HG03558 (cell line): Measurements from ENCODE around the gene EXOC1L.

ENCODE experiments used
- ATAC-seq: cut with Tn5 transposase; IDR thresholded peaks from one replicate; pipeline ENCODE4 v1.9.1; 2021; ENCODE audit warnings: moderate number of reproducible peaks; ENCODE audit not compliant: unreplicated experiment; ENCODE audit errors: extremely low read depth

Gene EXOC1L, protein sequence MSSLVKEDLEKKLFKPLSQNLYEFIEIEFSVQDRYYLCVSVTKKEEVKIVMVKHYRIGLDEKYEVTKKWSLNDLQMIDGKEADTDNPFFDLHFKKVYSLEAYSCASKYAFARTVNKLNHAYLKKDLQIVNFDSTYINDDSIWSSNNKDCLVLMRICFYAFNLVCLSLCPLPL

DNA sequence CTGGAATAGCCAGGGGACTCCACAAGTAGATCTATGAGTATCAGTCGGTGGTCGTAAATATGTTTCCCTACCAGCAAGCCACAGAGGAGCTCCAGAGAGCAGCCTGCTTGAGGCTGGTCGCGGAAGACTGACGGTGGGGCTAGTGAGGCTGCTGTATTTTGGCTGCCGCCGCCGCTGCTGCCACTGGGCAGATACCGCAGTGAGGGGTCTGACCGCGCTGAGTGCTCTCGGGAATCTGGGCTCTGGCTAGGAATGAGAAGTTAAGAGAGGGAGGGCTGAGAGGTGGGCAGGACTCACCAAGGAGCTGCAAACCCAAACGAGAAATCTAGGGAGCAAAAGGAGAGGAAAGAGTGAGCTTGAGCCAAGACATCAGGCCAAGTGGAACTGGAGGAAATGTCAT is at the start of gene EXOC1L:
Gene EXOC1L, plus strand, starts transcription at position 157 of the 400 bp plus-strand sequence. Its CDS starts 237 bp downstream, at position 394.
- ATAC-seq, result no peak

DNA sequence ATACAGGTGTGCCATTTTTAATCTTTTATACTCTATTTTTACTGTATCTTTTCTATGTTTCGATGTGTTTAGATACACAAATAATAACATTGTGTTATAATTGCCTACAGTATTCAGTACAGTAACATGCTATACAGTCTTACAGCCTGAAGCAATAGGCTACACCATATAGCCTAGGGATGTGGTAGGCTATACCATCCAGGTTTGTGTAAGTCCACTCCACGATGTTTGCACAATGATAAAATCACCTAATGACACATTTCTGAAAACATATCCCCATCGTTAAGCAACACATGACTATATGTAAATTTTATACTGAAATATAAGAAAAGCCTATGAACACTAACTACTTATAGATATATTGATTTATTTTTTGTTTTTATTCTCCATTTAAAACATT is 48.9 kb upstream of the EXOC1L start:
- no peak for ATAC-seq

DNA sequence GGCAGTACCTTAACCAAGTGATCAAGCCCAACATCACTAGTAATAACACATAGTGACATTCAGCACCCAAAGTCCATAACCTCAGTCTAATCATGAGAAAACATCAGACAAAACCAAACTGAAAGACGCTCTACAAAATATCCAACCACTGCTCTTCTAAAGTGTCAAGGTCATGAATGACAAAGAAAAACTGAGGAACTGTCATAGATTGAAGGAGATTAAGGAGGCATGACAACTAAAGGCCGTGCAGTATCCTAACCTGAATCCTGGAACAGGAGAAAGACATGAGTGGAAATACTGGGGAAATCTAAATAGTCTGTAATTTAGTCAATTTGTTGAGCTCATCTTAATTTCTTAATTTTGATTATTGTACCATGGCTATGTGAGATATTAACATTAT is 38.2 kb upstream of the EXOC1L start:
- ATAC-seq, result no peak

DNA sequence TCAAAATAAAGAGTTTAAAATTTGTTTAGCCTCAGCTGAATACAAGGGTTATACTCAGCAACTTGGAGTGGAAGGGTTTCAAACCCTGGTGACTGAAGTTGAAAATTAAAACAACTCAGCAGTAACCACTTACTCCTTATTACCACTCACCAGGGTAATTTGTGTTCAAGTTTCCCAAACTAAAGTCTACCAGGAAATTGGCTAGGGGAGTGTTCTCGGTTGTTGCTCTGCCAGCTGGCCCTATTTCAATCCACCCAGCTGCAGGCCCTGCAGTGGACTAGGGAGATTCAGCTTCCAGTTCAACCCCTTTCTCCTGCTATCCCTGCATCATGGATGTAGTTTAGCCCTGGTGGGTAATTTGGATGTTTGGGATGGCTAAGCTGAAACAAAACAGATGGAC is 37.8 kb upstream of the EXOC1L start:
- no peak for ATAC-seq

DNA sequence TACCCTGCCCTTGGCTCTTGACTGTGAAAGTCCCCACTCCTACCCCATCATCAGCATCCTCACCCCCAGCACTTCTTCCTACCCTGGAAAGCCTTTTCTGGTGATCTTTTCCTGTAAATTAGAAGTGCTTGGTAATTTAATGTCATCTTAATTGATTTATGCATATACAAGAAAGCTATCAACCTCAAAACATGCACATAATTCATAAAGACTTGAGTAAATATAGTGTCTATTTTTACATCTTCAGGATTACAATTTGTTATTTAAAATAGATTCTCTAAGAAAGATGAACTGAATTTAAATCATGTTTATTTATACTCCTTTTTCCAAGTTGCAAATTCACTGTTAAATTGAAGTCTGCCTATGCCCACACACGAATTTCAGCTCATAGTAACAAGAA is 36.0 kb upstream of the EXOC1L start:
- ATAC-seq, result no peak

DNA sequence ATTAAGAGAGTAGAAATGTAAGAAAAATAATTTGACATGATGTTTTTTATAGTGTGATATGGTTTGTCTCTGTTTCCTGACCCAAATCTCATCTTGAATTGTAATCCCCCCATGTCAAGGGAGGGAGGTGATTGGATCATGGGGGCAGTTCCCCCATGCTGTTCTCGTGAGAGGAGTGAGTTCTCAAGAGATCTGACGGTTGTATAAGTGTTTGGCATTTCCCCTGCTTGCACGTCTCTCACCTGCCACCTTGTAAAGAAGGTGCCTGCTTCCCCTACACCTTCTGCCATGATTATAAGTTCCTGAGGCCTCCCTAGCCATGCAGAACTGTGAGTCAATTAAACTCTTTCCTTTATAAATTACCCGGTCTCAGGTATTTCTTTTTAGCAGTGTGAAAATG is 34.8 kb upstream of the EXOC1L start:
- ATAC-seq, result no peak

DNA sequence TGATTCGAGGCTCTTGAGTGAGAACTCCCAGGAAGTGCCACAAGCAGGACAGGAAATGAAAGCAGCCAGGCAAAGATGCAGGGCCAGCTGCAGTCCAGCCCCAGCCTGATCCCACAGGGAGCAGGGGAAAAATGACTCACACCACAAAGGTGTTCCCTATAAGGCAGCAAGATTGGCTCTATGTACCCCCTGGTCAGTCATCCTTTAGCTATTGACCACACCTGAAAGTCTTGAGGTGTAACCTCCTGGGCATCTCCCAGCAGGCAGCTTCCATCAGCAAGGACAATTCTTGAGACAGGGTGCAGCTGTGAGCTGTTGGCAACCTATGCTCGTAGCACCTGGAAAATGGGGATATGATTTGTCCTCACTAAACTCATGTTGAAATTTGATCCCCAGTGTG is 27.9 kb upstream of the EXOC1L start:
- ATAC-seq, result no peak

DNA sequence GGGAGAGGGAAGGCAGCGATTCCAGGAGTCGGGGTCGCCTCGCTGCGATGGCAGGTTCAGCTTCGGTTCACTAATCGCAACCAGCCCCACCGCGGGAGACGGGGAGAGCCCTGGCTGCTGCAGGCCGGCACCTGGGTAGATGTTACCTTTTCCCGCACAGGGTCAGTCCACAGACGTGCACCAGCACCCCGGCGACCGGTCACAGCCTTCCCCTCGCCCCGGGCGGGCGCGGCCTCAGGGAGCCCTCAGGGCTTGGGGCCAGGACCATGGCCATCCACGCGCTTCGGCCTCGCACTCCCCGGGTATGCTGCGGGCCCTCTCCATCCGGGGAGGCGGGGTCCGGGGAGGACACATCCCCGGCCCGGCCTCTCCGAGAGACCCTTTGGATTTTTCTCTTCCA is 26.1 kb upstream of the EXOC1L start:
- no peak for ATAC-seq

DNA sequence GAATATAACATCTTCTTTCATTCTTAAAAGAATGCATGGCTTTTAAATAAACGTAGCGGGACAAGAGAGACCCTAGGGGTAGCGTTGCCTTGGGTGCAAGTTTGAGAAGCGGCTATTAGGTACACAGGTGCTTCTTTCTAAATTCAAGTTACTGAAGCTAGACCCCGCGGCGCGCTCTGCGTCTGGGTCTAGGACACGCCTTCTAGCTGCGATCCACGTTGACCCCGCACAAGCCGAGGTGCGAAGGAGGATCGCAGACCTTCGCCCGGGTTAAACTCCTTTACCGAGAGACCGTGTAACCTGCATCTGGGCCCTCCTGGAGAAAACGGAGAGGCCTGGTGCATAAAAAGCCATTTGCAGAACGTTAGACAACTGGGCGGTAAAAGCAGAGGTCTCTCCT is 25.5 kb upstream of the EXOC1L start:
- no peak for ATAC-seq

DNA sequence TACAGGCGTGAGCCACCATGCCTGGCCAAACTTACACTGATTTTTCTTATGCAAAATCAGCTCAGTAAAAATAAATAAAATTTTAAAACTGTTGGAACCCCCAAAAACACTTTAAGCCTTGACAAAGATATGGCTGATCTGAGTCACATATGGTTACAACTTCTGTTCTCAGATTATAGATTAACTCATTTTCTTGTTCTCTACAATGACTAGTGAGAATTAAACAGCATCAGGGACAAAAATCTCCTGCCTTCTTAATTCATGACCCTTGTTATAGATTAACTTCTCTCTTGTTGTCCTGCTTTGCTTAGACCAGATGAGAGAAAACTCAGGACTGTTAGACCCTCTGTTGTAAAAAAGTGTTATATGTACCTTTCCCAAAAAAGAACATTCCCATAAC is 24.2 kb upstream of the EXOC1L start:
- ATAC-seq, result no peak

DNA sequence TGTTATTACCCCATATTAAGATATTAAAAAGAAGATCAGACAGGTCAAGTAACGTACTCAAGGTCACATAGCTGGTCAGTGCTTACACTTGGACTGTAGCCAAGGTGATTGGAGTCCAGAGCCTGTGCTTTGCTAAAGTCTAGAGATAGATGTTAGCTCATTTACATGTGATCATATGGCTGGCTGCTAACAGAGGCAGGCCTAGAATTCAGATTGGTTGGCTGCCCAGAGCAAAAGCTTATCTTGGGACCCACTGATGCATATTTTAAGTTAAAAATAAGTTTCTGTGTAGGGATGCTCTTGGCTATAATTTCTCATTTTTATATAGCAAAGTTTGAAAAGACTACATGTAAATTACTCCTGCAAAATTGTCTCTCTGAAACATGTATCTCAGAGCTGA is 18.1 kb upstream of the EXOC1L start:
- no peak for ATAC-seq

DNA sequence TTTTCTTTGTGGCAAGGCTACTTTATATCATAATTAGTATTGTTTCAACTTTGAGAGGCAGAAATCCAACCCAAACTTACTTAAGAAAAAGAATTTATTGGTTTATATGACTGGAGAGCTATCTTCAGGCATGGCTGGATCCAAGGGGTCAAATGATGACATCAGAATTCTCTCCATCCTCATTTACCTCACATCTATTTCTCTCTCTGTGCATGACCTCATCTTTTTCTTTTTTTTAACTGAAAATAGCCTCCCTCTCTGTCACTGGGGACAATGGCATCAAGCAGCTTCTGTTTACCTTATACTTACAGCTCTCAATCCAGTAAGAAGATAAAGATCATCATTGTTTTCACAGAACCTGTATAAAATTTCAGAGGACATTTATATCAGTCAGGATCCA is 12.0 kb upstream of the EXOC1L start:
- ATAC-seq, result no peak

DNA sequence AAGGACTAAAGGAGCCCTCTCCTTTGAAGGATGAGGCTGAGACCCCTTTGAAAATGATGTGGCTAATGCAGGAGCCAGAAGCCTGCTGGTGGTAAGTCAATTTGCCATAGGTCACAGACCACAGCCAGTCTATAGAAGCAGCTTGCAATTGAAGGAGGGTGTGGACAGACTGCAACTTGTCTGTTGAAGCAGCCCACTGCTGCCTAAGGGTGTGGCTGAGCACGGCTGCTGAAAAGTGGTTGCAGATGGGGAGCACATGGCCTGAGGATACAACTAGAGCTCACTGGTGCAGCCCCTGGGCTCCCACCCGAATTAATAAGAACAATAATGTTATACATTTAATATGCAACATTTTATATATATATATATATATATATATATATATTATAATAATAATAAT is 11.4 kb upstream of the EXOC1L start:
- ATAC-seq, result no peak

DNA sequence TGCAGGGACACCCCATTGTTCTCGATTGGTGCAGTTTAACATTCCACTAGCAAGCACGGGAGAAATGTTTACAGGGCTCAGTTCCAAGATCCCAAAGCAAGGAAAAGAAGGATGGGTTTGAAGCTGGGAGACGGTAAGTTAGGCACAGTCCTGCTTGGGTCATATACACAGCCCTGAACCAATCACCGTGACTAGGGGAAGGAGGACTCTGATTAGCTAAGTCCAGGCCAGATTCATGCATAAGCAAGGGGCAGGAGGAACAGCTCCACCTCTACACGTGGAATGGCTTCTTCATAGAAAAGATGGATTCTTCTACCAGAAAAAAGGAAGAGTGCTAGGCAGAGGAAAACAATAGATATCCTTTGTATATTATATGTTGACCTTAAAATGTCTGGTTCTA is 11.0 kb upstream of the EXOC1L start:
- no peak for ATAC-seq

DNA sequence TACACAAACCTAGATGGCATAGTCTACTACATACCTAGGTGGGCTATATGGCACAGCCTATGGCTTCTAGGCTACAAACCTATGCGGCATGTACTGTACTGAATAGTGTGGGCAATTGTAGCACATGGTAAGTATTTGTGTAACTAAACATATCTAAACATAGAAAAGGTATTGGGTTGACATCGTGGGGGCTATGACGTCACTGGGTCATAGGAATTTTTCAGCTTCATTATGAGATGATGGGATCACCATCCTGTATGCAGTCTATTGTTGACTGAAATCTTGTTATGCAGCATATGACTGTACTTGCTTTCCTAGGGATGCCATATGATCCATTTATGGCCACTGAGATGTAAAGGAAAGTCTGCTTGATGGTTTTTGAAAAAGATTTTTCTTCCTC is 1.9 kb upstream of the EXOC1L start:
- ATAC-seq, result no peak

DNA sequence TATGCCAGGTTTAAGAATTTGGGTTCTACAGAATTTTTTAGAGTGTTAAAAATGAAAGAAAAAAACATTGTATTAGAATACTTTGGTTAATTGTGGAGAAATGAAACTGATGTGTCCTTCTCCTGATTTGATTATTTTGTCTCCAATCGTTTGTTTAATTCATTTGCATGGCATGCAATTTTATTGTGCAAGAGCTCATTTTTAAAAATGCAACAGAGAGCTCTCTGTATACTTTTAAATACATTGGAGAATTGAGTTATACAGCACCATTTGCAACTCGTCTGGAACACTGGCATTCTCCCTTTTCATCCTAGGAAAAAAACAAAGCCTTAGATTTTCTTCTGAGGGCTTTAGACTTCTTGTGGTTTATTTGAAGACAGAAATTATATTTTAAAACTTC is 689 bp downstream of the EXOC1L start:
- ATAC-seq, result no peak

DNA sequence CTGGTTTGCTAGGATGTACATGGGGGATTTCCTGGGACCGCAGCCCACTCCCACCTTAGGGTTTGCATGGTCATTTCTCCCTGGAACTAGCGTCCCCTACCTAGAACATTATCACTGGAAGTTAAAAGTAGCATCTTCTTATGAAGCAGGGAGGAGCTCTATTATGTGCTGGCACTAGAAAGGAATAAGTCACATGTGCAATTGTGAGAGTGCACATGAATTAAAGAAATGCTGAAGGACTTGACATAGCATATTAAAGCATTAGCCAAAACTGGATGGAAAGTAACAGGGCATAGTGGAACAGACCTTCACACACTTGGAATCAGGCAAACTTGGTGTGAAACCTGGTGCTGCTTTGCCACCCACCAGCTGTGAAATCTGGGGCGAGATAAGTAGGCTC is 2.7 kb downstream of the EXOC1L start:
- no peak for ATAC-seq

DNA sequence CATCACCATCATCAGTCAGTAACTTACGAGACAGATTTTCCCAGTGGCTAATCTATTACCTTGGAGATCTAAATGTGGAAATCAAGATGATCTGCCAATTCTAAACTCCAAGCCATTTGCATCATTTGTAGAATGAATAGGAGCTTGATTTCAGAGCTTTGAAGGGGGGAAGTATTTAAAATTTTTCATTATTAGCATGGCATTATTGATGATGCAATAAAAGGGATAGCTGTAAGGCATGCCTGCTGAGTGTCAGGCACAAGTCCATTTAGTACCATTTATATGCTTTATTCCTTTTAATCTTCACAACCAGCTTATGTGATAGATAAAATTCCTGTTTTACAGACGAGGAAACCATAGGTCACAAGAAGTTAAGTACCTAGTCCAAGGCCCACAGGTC is 5.3 kb downstream of the EXOC1L start:
- ATAC-seq, result no peak

DNA sequence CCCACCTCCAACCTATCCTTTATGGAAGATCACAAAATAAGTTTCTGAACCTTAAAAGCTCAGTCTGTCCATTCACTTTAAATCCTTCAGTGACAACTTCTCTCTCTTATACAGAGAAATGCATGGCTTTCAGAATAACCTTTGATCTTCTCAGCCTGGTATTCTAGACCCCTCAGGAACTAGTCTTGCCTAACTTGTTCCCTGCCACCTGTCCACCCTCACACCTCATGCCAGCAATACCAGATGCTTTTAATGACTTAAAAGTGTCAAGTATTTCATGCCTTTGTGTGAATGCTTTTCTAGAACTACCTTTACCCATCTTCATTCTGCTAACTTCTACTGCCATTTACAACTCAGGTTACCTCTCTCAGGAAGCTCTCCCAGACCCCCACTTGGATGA is 7.4 kb downstream of the EXOC1L start:
- ATAC-seq, result no peak

DNA sequence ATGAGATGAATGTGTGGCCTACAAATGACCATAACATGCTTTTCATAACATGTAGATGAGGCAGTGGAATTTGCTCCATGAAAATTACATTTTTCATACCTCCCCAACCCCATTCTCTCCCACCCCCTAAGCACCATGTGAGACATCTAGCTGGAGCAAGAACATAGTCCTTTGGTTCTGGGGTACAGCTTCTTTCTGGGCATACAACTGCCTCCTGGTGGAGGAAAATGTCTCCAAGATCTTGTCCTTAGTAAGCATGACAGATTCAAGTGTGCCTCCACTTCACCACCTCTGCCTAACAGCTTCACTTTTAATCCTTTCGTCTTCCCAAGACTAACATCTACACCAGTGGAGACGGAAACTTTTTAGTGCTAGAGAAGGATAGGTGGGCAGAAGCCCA is 8.0 kb downstream of the EXOC1L start:
- ATAC-seq, result no peak

DNA sequence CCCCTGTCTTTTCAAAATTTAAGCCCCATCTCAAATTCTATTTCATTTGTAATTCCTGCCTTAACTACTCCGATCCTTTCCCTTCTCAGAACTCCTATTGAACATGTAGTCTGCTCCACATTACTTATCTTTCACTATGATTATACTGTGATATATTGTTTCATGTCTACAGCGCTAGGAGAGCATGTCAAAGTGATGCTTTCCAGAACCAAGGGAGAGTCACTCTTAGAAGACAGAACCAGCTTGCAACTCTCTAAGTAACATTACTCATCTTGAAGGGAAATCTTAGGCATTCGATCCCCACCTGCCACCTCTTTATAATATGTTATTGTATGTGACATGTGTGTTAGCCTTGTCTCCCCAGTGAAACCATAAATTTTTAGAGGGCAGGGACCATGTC is 10.5 kb downstream of the EXOC1L start:
- no peak for ATAC-seq

DNA sequence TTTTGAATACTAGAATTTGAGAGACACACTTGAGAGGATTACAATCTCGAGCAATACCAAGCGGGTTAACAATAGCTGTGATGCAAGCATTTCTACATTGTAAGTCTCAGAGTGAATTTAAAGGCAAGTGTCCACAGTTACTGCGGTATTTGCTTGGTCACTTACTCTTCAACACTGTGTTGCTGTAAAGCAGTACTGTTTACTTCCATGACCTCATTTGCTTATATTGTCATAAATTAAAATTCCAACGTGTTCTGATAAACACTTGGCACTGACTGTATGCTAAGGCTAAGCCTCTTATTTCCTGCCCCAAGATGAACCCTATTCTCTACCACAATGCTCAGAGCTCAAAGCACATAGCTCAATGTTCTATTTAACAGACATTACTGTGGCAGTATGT is 11.1 kb downstream of the EXOC1L start:
- ATAC-seq, result no peak
